Hematopoietic multipotent progenitor cell treated with erythropoietin and hydrocortisone succinate and interleukin-3 and kit ligand, for 6 days (in vitro differentiated cells): Measurements from ENCODE around the gene MTSS2.
"Not testable (repeated sequence)": the region's sequence is repeated elsewhere in the genome, so short reads cannot be mapped to it uniquely, and the experiment has no call there.

Experiments
- DNase-seq: peaks from one replicate; pipeline ENCODE4 v3.0.0-alpha.2; 2015

The MTSS2 gene

DNA sequence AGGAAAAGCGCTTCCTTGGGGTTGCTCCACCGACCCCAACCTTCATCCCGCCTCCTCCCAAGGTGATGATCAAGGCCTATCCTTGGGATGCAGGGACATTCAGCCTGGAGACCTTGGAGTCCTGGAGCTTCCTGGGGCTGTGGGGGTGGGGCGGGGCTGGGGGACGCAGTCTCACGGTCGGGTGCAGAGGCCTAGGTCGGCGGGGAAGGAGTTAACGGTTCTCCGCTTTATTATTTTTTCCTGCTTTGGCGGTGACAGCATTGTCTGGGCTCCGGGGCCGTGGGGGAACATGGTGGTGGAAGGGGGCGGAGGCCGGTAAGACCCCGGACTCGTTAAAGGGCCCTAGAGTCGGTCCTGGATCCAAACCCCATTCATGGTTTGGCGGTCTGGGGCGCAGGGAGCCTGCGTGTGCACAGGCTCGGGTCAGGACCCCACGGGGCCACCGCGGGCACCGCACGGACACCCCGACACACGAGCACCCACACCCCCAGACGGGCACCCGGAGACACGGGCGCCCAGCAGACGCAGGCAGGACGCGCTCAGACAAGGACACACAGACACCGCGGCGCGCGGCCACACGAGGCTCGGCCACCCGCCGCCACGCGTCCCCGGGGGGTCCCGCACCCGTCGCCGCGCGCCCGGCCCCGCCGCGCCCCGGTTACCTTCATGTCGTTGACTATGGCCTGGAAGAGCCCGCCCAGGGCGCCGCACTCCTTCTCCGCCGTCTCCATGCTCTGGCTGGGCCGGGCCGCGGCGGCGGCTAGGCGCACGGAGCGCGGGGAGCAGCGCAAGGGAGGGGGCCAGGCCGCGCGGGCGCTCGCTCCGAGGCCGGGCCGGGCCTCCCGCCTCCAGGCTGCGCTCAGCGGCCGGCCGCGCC, 554 bp downstream of the MTSS2 start:
- DNase-seq, result peak; percentile 49

DNA sequence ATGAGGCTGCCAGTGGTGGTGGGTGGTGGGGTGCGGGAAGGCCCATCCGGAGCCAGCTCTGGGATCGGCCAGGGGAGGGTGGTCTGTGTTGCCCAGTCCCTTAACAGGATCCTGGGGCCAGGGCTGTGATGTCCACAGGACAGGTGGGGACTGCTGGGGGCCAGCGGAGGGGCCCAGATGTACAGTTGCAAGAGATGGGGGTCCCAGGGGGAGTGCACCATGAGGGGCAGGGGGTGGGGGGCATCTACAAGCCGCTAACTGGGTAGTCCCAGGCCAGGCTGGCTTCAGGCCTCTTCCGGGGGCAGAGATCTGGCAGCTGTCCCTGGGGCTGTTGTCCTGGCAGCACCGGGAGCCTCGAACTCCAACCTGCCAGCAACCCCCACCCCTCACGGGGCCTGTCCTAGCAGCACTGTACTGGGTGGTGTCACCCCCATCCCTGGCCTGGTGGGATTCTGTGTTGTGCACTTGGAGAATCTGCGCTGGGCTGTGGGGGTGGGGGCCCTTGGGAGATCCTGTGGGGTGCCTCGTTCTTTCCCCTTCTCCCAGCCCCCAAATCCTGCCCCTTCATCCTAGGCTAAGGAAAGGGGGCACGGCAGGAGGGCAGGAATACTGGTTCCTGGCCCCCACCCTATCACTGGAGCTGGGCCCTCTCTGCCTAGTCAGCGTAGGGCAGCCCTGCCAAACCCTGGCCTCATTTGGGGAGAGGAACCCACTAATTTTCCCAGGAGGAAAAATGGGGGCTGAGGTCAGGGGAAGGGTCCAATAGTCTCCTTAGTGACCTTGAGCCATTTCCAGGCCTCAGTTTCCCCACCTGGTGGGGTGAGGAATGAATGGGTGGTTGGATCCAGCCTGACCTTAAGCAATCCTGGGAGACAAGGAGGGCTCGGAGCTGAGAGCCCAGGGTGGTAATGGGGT, 1.4 kb downstream of the MTSS2 start:
- no peak for DNase-seq

DNA sequence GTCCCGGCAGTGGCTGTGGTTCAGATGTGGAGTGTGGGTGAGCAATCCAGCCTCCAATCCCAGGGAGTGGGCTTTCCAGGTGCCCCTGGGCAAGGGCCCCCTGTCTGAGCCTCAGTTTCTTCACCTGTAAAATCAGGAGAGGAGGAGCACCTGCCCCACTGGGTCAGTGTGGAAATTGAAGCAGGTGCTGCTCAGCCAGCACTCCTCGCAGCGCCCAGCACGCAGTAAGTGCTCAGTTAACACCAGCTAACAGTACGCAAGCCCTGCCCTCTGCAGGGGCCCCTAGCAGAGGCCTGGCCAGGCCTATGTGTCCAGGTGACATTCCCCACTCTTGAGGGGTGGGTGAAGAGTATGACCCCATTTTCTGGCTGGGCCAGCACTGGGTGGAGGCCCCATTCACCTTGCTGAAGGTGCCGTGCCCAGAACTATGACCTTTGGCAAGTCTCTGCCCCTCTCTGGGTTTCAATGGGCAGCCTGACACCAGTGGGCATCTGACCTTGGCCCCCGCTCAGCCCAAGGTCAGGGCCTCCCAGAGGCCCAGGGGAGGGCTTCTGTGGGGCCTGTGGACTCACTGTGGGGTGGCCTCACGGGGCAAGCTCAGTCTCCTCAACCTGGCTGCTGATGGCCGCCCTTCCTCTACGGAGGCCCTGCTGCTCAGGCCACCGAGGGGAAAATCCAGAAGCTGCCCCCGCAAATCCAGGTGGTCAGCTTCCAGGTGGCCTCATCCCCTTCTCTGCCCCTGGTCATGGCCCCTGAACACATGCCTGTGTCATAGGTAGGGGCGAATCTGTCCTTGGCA, 2.5 kb downstream of the MTSS2 start:
- DNase-seq, result no peak

DNA sequence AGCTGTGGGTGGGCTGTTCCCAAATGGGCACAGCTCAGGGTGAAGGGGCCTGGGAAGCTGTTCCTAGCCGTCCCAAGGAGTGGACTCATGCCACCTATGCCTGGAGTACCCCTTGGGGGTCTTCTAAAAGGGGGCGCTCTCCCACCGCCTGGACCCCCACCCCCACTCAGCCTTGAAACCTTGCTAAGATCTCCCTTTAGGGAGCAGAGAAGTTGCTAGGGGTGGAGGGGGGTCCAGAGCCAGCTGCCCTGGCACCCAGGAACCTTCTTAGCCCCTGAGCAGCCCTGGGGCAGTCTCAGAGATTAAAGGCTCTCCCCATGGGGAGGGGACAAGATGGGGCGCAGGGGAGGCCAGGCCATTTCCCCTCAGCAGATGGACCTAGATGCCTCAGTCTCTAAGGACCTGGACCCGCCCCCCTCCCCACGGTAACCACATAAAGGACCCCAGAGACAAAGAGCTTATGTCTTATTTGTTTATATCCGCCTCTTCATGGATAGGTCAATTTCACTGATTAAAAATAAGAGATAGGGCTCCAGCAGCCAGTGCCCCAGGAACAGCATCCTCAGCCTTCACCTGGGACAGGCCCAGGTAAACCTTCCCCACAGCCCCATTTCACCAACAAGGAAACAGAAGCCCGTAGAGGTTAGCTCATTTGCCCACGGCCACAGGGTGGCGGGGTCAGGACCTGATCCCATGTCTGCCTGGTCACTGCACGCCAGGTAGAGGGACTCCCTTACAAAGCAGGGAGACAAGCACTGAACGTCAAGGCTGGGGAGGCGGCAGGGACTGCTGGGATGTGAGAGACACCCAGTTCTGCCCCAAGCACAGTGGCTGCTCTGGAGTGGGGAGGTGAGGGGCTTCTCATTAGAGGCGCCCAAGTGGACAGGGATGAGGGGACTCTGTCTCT, 3.4 kb downstream of the MTSS2 start:
- no peak for DNase-seq

DNA sequence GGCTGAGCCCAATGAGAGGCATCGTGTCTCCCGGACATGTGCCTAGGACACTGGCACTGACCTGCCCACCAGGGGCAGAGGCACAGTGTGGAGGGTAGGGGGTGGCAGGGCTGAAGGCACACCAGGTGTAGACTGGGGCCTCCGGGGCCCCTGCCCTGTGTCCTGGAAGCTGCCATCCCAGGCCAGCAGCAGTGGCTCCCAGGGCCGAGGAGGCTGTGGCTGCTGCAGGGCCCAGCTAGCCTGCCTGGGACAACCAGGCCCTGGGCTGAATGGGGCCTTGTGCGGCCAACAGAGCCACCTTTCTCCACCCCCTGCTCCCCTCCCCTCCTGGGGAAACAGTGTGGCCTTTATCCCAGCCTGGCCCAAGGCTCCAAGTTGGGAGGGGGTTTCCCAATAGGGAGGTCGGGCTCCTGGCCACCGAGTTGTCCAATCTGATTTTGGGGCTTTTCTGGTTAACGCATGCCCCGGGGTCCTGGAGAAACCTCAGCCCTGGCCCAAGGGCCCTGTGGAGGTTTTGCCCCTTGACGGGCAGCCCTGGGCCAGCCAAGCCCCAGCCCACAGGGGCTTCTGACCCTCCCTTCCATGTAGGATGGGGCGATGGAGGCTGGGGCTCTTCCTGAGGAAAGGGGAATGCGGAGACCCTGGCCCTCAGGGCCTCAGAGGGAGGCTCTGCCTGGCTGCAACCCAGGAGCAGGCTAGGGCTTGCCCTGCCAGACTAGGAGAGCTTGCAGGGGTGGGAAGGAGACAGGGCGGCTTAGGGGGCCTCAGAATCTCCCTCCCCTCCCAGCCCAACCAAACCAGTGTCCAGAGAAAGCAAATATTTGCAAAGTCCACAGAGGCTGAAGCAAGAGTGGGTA, 4.2 kb downstream of the MTSS2 start:
- no peak for DNase-seq

DNA sequence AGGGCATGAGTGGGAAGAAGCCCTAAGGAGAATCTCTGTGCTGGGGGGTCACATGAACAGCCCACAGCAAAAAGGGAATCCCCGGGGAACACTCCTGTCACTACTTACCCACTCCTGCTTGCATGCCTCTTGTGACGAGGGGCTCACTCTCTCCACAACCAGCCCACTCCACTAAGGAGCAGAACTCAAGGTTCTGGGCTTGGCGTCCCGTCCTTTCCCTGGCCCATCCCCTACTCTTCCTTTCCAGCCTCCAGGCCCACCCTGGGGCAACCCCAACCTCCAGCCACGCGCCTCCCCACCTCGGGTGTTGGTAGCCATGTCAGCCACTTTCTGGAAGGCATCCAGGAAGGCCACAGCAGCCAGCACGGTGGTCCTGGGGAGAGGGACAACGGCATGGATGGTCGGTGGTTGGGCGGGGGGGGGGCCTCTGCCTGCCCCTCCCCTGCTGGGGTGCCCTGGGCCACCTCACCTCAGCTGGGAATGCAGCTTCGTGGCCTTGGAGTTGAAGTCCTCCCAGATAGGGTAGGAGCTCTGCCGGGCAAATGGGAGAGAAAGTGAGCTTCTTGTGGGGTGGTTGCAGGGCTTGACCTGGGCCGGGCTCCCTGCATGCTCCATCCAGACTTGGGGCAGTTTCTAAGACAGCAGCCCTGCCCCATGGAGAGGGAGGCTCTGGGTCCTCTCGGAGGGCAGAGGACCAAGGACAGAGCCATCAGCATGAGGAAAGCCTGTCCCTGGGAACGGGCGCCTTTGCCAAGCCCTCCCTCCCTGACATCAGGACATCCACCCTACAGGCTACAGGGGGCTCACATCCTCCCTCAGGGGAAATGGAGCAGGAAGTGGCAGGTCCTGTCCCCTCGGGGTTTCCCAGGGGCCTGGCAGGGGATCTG, 5.1 kb downstream of the MTSS2 start:
- DNase-seq, result no peak

DNA sequence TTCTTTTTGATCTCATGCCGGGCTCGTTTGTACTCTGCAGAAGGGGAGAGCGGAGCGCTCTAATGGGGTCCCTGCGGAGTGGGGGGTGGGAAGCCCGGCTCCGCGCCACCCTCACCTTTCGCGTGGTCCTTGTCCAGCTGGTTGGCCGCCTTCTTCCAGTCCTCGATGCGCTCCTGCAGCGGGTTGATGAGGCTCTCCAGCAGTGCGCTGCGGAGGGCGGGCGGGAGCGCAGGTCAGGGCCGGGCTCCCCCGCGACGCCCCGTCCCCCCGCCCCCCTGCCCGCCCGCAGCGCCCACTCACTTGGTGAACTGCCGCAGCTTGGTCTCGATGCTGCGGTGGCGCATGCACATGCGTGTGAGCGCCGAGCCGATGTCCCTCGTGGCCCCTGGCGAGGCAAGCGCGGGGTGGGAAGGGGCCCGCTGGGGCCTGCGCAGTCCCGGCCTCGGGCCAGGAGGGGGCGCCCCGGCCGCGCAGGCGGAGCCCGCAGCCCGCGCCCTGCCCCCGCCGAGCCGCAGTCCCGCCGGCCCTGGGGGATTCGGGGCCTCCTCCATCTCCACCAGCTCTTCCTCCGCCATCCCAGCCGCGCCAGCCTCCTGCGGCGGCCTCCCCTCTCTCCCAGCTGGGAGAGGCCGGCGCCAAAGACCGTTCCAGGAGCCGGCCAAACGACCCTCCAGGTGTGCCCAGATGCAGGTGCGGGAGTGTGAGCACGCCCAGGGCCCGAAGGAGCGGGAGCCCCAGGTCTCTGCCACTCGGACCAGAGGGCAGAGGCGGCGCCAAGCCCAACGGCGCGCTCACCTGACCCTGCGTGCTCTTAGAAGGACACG, 6.0 kb downstream of the MTSS2 start:
- no peak for DNase-seq

DNA sequence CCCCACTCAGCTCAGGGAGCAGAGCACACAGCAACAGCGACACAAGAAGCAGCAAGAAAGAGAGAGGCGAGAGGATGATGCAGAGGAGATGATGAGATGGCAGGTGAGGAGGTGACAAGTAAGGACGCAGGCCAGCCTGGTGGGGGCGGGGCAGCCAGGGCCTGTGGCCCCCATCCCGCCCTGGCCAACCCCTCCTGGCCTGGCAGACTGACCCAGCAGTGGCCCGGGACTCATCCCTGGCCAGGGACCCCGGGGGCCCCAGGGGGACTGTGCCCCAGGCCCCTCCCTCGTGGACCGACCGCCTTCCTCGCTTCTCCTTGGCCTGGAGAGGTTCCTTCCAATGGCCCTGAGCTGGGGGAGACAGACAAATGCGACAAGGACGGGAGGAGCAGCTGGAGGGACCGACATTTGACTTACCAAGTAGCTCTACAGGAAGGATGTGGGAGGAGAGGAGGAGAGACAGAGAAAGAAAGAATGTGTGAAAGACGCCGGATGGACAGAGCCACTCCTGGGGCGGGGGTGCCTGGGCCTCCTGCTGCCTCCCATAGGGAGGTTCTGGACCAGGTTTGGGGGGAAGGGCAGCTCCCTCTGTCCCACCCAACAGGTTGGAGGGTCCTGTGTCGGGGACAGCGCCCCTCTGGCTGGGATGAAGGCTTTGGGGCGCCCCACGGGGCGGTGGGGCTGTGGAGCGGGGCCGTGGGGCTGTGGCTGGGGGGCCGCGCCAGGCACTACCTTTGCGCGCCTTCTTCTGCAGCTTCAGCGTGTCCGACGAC, 6.8 kb downstream of the MTSS2 start:
- DNase-seq, result no peak

DNA sequence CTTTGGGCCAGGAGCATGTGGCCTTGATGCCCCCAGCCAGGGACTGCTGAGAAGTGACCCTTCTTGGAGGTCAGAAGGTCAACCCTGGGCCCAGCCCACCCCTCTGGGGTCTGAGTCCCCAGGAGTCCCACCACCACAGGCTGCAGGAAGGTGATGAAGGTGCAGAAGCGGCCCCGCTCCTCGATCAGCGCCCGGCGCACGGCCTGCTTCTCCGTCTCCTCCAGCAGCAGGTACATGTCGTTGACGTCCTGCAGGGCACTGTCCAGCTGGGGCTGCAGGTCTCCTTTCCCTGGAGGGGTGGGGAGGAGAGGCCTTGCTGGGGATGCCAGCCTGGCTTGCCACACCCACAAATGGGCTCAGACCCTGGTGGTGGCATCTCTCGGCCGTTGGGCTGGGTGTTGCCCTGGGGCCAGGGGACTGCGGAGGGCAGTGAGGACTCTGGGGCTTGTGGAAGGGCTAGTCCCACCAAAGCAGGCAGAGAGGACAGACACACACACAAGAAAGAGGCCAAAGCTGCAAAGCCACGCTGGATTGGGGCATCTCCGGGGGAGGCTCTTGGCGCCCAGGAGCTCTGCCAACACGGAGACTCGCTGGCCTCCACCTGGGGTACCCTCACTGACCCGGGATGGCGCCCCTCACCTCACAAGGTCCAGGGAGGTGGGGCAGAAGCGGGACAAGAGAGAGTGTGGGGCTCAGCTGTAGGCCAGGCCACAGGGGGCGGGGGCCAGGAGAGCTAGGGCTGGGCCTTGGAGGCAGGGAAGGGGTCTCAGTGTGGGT, 7.5 kb downstream of the MTSS2 start:
- no peak for DNase-seq

DNA sequence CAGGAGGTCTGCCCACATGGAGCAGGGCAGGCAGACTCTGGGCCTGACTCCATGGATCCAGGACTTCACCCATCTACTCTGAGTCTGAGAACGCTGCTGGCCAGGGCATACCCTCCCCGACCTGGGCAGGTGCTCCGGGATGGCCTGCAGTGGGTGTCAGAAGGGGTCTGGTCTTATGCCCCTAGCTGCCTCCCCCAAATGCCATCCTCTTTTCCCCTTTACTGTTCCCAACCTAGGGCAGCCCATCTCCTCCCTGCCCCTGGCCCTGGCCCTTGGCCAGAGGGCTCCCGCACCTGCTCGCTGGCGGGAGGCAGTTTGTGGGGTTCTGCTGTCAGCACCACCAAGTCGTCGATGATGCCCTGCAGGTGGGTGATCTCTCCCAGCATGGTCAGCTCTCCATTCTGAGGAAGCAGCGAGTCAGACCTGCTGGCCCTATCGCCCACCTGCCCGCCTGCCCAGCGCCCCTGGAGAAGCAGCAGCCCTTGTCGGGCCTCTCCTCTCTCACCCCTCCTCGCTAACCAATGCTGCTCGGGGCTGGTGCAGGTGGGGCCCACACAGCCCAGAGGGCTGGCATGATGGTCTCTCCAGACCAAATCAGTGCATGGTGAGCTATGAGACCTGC, 8.2 kb downstream of the MTSS2 start:
- no peak for DNase-seq

DNA sequence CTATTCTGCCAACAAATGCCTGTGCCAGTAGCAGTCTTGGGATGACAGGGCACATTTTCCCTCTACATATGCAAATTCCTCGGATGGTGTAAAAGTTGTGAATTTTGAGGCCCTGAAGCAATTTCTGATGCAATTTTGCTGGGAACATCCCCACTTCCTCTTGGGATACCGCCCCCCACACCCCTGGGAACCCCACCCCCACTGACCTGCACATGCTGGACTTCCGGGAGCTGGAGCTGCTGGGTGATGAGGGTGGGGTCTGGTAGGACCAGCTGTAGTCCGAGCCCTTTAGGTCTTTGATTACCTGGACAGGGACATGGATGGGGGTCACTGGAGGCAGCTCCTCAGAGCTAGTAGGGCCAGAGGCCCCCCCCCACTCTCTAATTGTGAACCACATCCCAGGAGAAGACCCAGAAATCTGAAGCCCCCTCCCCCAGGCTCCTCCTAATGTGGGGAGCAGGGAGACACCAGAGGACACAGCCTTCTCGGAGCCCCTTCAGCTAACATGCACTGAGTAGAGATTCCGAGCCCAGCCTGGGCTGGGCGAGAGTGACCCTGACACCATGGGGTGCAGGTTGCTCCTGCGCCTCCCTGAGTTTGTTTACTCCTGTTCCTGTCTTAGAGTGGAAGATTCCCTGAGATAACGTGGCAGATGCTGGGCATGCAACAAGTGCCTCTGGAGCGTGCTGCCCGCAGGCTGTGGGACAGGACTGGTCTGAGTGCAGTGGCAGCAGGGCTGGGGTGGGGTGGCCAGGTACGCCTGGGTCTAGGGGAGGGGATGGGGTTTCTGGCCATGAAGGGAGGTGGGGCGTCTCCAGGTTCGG, 9.0 kb downstream of the MTSS2 start:
- DNase-seq, result no peak

DNA sequence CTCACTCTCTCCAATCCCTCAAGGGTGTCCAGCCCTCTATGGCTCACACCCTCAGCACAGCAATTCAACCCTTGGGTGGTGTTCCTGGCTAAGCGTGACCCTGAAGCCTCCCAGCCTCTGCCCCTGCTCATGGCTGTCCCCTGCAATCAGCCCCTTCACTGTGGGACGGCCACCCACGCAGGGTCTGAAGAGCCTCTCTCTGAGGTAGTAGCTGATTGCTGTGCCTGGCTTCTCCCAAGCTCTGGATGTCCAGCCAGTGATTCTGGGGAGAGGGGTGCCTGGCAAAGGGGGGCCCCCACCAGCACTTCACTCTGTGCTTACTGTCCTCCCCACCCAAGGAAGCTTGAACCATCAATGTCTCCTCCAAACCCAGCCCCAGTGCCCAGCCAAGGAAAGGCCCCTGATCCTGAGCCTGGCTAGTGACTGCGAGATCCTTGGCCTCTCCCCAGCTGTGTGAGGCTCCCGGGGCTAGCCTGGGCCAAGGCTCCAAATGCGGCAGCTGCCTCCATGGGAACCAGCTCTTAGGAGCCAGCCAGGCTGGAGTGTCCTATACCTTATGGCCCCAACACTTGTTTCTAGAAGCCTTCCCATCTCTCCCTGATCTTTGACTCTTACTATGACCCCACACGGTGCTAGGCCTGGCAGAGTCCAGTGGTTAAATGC, 9.9 kb downstream of the MTSS2 start:
- DNase-seq, result no peak

DNA sequence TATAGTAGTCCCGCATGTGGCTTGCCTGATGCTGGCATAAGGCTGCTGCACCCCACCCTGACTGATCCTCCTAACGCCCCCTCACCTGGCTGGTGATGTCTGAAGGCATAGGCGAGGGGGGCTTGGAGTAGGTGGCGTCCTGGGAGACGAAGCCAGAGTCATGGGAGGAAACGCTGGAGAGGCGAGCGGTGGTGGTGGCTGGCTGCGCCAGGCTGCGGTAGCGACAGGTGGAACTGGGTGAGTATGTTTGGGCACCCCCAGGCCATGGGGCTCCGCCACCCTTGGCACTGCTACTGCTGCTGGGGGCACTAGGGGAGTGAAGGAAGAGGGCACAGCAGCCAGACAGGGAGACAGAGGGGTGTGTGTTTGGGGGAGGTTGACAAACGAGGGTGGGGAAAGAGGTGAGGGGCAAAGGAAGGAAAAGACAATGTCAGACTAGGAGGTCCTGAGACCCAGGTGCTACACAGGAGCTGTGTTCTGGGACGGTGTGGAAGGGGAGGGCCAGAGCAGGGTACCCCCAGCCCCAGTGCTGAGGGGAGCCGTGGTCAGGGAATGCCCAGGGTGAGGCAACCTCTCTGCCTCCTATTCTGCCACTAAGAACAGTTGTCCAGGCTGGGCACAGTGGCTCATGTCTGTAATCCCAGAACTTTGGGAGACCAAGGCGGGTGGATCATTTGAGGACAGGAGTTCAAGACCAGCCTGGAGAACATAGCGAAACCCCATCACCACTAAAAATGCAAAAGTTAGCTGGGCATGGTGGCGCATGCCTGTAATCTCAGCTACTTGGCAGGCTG, 11.4 kb downstream of the MTSS2 start:
- DNase-seq, result no peak

DNA sequence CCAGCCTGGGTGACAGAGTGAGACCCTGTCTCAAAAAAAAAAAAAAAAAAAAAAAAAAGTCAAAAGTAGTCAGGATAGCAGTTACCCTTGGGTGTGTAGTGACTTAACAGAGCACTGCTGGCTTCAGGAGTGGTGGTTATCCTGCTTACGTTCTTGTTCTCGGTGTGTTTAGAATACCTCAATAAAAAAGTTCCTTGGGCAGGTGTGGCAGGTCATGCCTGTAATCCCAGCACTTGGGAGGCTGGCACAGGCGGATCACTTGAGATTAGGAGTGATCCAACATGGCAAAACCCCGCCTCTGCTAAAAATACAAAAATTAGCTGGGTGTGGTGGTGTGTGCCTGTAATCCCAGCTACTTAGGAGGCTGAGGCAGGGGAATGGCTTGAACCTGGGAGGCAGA, 14.9 kb downstream of the MTSS2 start:
- DNase-seq, result not testable (repeated sequence)

DNA sequence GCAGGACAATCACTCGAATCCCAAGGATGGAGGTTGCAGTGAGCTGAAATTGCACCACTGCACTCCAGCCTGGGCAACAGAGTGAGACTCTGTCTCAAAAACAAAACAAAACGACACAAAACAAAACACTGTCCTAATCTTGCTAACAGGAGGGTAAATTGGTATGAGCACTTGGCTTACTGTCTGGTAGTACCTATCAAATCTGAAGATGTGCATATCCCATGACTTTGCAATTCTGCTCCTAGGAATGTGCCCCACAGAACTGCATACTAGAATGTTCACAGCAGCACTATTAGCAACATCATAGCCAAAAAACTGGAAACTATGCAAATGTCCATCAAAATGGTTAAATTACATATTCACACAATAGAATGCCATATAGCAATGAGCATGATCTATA, 15.7 kb downstream of the MTSS2 start:
- DNase-seq, result no peak
